Retinal pigment epithelial cell (primary cell): ENCODE measurements around the gene RPTOR.

Source experiments
- DNase-seq: peaks from one replicate; pipeline ENCODE4 v3.0.0-alpha.2; 2010; ENCODE audit warnings: low read depth
- H3K4me3 ChIP-seq: 2 replicates; pipeline ENCODE4 v1.5.1; 2011; ENCODE audit warnings: mild to moderate bottlenecking, low read length, control low read depth, moderate library complexity
- TF ChIP-seq, protein P1 (sequence below): conservative IDR thresholded peaks from 2 replicates; pipeline ENCODE4 v1.5.1; 2011; ENCODE audit warnings: low read depth, low read length, control low read depth, inconsistent platforms

Gene RPTOR

DNA sequence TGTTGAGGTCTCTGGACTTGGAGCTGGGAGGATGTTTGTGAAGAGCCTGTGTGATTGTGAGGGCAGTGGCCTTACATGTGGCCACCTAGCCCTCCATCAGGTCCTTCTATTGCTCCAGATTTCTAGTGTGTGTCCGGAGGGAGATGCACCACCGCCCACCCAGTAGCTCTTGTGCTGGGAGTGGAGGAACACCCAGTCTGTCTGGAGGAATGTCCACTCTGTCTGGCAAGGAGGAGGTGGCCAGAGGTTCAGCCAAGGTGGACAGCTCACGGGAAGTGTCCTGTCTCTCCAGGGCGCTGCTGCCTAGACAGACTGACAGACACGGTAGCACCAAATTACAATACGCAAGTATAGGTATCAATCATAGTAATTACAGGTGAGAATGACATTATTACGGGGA lies 10.6 kb downstream of the RPTOR start:
- no peak for DNase-seq
- TF ChIP-seq, protein P1, sequence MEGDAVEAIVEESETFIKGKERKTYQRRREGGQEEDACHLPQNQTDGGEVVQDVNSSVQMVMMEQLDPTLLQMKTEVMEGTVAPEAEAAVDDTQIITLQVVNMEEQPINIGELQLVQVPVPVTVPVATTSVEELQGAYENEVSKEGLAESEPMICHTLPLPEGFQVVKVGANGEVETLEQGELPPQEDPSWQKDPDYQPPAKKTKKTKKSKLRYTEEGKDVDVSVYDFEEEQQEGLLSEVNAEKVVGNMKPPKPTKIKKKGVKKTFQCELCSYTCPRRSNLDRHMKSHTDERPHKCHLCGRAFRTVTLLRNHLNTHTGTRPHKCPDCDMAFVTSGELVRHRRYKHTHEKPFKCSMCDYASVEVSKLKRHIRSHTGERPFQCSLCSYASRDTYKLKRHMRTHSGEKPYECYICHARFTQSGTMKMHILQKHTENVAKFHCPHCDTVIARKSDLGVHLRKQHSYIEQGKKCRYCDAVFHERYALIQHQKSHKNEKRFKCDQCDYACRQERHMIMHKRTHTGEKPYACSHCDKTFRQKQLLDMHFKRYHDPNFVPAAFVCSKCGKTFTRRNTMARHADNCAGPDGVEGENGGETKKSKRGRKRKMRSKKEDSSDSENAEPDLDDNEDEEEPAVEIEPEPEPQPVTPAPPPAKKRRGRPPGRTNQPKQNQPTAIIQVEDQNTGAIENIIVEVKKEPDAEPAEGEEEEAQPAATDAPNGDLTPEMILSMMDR = no peak
- no peak overlapping the region for H3K4me3 ChIP-seq

DNA sequence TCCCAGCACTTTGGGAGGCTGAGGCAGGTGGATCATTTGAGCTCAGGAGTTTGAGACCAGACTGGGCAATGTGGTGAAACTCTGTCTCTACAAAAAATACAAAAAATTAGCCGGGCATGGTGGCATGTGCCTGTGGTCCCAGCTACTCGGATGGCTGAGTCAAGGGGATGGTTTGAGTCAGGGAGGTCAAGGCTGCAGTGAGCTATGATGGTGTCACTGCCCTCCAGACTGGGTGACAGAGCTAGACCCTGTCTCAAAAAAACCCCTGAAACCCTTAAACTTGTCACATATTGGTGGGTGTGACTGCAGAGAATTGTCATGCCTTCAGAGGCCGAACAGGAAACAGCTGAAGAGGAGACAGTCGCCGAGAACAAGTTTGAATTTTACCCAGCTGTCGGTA lies 13.4 kb downstream of the RPTOR start:
- H3K4me3 ChIP-seq = no peak overlapping the region
- TF ChIP-seq, protein P1 = no peak
- DNase-seq = no peak

DNA sequence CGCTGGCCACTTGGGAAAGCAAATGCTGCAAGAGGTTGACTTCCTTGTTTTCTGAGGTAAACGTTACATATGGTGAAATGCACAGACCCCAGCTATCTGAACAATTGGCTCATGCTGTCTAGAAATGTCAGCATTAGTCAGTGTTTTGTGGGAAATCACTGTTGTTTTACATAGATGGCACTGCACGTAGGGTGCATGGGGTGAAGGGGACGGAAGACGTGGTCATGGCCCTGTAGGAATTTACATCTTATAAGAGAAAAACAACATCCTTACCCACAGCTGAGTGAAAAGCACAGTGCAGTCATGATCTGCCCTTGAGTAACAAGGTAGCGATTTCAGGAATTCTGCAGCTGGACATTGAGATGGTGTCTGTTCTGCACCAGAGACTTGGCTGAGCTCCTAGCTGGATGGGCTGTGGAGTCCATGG lies 15.2 kb downstream of the RPTOR start:
- H3K4me3 ChIP-seq = no peak overlapping the region
- TF ChIP-seq, protein P1 = no peak
- DNase-seq = no peak

DNA sequence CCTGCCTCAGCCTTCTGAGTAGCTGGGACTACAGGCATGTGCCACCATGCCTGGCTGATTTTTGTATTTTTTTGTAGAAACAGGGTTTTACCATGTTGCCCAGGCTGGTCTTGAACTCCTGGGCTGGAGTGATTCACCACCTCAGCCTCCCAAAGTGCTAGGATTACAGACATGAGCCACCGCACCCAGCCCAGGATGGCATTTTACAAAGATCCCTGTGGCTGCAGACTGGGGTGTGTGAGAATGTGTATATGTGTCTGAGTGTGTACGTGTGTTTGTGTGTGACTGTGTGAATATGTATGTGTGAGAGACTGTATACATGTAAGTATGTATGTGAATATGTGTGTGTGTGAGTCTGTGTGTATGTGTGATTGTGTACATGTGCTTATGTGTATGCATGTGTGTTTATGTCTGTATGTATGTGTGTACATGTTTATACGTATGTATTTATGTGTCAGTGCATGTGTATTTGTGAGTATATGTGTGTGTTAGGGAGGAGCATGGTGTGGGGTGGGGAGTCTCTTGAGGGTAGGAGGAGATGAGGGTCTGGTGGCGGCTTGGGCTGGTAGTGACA lies 17.0 kb downstream of the RPTOR start:
- H3K4me3 ChIP-seq = no peak overlapping the region
- TF ChIP-seq, protein P1 = no peak
- DNase-seq = no peak

DNA sequence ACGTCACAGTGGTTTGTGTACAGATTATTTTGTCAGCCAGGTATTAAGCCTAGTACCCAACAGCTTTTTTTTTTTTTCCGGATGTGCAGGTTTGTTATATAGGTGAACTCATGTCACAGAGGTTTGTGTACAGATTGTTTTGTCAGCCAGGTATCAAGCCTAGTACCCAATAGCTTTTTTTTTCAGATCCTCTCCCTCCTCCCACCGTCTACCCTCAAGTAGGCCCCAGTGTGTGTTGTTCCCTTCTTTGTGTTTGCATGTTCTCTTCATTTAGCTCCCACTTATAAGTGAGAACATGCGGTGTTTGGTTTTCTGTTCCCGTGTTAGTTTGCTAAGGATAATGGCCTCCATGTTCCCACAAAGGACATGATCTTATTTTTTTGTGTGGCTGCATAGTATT lies 19.9 kb downstream of the RPTOR start:
- H3K4me3 ChIP-seq = no peak overlapping the region
- DNase-seq = no peak
- TF ChIP-seq, protein P1 = no peak

DNA sequence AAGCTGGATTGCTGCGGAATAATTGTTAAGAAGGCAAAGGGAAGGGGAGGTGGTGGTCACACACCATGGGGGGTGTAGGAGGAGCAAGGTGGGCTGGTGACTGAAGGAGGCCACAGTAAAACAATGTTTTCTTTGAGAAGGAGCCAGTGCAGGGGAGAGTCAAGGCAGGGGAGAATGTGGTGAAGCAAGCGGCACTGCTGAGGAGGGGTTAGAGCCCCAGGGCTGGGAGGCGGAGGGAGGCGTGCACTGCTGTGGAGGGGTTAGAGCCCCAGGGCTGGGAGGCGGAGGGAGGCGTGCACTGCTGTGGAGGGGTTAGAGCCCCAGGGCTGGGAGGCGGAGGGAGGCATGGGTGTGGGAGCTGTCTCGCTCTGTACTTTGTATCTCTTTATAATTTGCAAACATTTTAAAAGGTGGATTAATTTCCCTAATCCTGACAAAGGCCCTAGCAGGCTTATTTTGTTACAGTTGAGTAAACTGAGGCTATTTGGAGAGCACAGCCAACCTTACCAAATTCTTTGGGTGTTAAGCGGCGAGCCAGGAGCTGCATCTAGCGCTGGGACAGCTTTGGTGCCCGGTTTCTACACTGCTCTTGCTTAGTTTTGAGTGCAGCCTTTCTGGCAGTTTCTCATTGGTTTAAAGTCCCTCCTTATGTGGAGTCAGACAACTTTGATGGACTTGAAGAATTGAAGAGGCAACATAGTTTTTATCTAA lies 20.9 kb downstream of the RPTOR start:
- no peak overlapping the region for H3K4me3 ChIP-seq
- DNase-seq = no peak
- TF ChIP-seq, protein P1 = no peak

DNA sequence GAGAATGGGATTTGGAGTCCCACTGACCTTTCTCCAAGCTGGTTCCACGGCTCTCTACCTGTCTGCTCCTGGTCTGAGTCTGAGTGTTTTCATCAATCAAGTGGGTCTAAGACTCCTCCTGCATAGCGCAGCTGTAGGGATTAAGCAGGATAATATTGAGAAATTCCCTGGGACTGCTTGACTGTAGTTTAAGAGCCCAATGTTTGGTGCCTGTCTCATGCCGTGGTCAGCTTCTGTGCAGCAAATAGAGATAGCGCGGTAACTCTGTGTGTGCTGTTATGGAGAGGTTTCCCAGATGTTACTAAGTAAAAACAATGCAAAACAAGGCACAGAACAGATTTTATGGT lies 21.4 kb downstream of the RPTOR start:
- H3K4me3 ChIP-seq = no peak overlapping the region
- TF ChIP-seq, protein P1 = no peak
- DNase-seq = no peak
